H1 (cell line): ENCODE data around the gene PINLYP. TPM values are rescaled to one million over a fixed set of nuclear protein-coding genes. Genes with fewer than 3 reads are reported as not detected.

Source experiments
- CBX8 ChIP-seq: fragments of 300-800, 300-1000 bp; sonication (generic); IDR thresholded peaks from 2 replicates; pipeline ENCODE4 v1.7.1; 2016; ENCODE audit warnings: low read depth, low read length, borderline replicate concordance
- CREB1 ChIP-seq: IDR thresholded peaks from 2 replicates; pipeline ENCODE4 v1.6.1; 2012; ENCODE audit warnings: inconsistent platforms
- CTCF ChIP-seq, 3 experiments: IDR thresholded peaks; 1 replicate in 2 of 3; 2 replicates in 1 of 3; pipeline versions ENCODE4 v1.5.1 to v1.6.1; 2011; ENCODE audit warnings: low read length in 3 of 3, mild to moderate bottlenecking in 3 of 3, inconsistent platforms in 2 of 3, low read depth in 1 of 3, moderate library complexity in 1 of 3; ENCODE audit not compliant: insufficient read depth in 1 of 3; ENCODE audit errors: control extremely low read depth in 1 of 3
- EGR1 ChIP-seq: IDR thresholded peaks from 2 replicates; pipeline ENCODE4 v1.6.1; 2011; ENCODE audit warnings: low read depth, low read length, borderline replicate concordance
- EP300 ChIP-seq, 2 experiments: IDR thresholded peaks; 1 replicate in 1 of 2; 2 replicates in 1 of 2; pipeline ENCODE4 v1.6.1; 2011 to 2012; ENCODE audit warnings: low read depth in 2 of 2, low read length in 2 of 2, mild to moderate bottlenecking in 2 of 2, borderline replicate concordance in 1 of 2, inconsistent platforms in 1 of 2, moderate library complexity in 1 of 2
- GTF2F1 ChIP-seq: IDR thresholded peaks from 2 replicates; pipeline ENCODE4 v1.6.1; 2012; ENCODE audit warnings: low read depth, low read length, improper control_type of control experiment, borderline replicate concordance
- HDAC2 ChIP-seq, 2 experiments: fragments of 300-600 bp in 1 of 2; sonication (generic) in 1 of 2; IDR thresholded peaks; 2 replicates each; pipeline ENCODE4 v1.6.1; 2011 to 2012; ENCODE audit warnings: low read depth in 2 of 2, low read length in 2 of 2, mild to moderate bottlenecking in 2 of 2, moderate library complexity in 2 of 2, borderline replicate concordance in 1 of 2, inconsistent platforms in 1 of 2
- HDAC6 ChIP-seq: IDR thresholded peaks from one replicate; pipeline ENCODE4 v1.7.1; 2012; ENCODE audit warnings: low read depth, mild to moderate bottlenecking, inconsistent platforms, low read length, moderate library complexity
- JUN ChIP-seq: IDR thresholded peaks from 2 replicates; pipeline ENCODE4 v1.6.1; 2011; ENCODE audit warnings: low read depth, mild to moderate bottlenecking, improper control_type of control experiment, low read length
- KDM5A ChIP-seq: fragments of 200-600 bp; IDR thresholded peaks from 2 replicates; pipeline ENCODE4 v1.7.1; 2012; ENCODE audit warnings: mild to moderate bottlenecking, low read length, inconsistent platforms, mixed read lengths
- PHF8 ChIP-seq: fragments of 200-600 bp; sonication (generic); conservative IDR thresholded peaks from 2 replicates; pipeline ENCODE4 v1.7.1; 2012; ENCODE audit warnings: low read depth, mild to moderate bottlenecking, inconsistent platforms, low read length, moderate library complexity
- POU5F1 ChIP-seq: IDR thresholded peaks from 2 replicates; pipeline ENCODE4 v1.6.1; 2011; ENCODE audit warnings: low read depth, mild to moderate bottlenecking, low read length, moderate library complexity
- RAD21 ChIP-seq, 2 experiments: IDR thresholded peaks in 1 of 2; conservative IDR thresholded peaks in 1 of 2; 2 replicates each; pipeline ENCODE4 v1.6.1; 2011; ENCODE audit warnings: low read depth in 2 of 2, low read length in 2 of 2, improper control_type of control experiment in 1 of 2, inconsistent platforms in 1 of 2, mild to moderate bottlenecking in 1 of 2, moderate library complexity in 1 of 2
- RBBP5 ChIP-seq: IDR thresholded peaks from 2 replicates; pipeline ENCODE4 v1.7.1; 2012; ENCODE audit warnings: low read depth, mild to moderate bottlenecking, inconsistent platforms, low read length, moderate library complexity, borderline replicate concordance
- RNF2 ChIP-seq: fragments of 200-900, 300-1000 bp; sonication (generic); IDR thresholded peaks from 2 replicates; pipeline ENCODE4 v1.7.1; 2016; ENCODE audit warnings: borderline replicate concordance, low read depth, mild to moderate bottlenecking, antibody characterized with exemption, low read length; ENCODE audit not compliant: poor library complexity, severe bottlenecking; ENCODE audit errors: missing control alignments
- SIRT6 ChIP-seq: IDR thresholded peaks from one replicate; pipeline ENCODE4 v1.7.1; 2012; ENCODE audit warnings: low read length, inconsistent platforms
- SIX5 ChIP-seq: IDR thresholded peaks from 2 replicates; pipeline ENCODE4 v1.6.1; 2011; ENCODE audit warnings: mild to moderate bottlenecking, low read depth, low read length
- SRF ChIP-seq: IDR thresholded peaks from 2 replicates; pipeline ENCODE4 v1.6.1; 2011; ENCODE audit warnings: mild to moderate bottlenecking, low read depth, low read length, moderate library complexity
- USF2 ChIP-seq: IDR thresholded peaks from 2 replicates; pipeline ENCODE4 v1.6.1; 2011; ENCODE audit warnings: low read length, improper control_type of control experiment
- polyA plus RNA-seq, 7 experiments: library from polyadenylated mRNA; depleted of rRNA in 3 of 7; stranded (reverse) in 5 of 7; unstranded in 2 of 7; fragments of >200 nt in 5 of 7; fragments of 200-250 nt in 2 of 7; gene quantifications; 1 replicate in 5 of 7; 2 replicates in 1 of 7; 4 replicates in 1 of 7; pipeline versions ENCODE4 v1.2.1 to v1.2.3, GENCODE V29; 2011 to 2013; ENCODE audit warnings: missing spikeins in 2 of 7, mixed read lengths in 2 of 7
- total RNA-seq: library from RNA; stranded (reverse); fragmentation: NEBNext Ultra II Directional; extraction: Animal tissue kit (Norgen Biotek cat#: 25700); gene quantifications from 2 replicates; pipeline ENCODE4 v1.2.1, GENCODE V29; 2021

PINLYP gene
- total and polyA plus RNA-seq, 2 of the 8 experiments (the other 6 are each of a cell fraction or from before 2014, with no cell fraction given): 7.5 to 31.3 TPM

GRCh38 chr19:43619262-43620060 lies 43.9 kb downstream of the PINLYP start, which contains the start of gene ZNF428 (continued):
- TF ChIP-seq HDAC6 (no peak), SIRT6 (no peak), RBBP5 (peak; percentile 74), RAD21 (IDR thresholded peaks at IDR 0.05 in 1 of 2, conservative IDR thresholded peaks at IDR 0.05 in 1 of 2; ENCODE audit: low read depth in 2 of 2, low read length in 2 of 2) (no peak), HDAC2 (IDR thresholded peaks at IDR 0.05; ENCODE audit: borderline replicate concordance in 1 of 2, low read depth in 2 of 2, low read length in 2 of 2) (peak in 1 of 2 experiments; percentile 60; a peak in 1 of 4 replicates), KDM5A (no peak), EP300 (IDR thresholded peaks at IDR 0.05; ENCODE audit: borderline replicate concordance in 1 of 2, low read depth in 2 of 2, low read length in 2 of 2) (peak in 1 of 2 experiments; percentile 60; a peak in 2 of 3 replicates), POU5F1 (peak; percentile 48; the same call in 1 of the 2 replicates), RNF2 (no peak), CTCF (IDR thresholded peaks at IDR 0.05; ENCODE audit: control extremely low read depth in 1 of 3, insufficient read depth in 1 of 3, low read depth in 1 of 3, low read length in 3 of 3) (no peak), SIX5 (no peak), SRF (no peak), CREB1 (no peak; the same call in 1 of the 2 replicates), PHF8 (peak; percentile 92), CBX8 (no peak), EGR1 (no peak), JUN (no peak), USF2 (no peak), GTF2F1 (0 out of 2 replicates have a peak, but pooled peaks have one; percentile 9)
